Embryonic facial prominence (tissue), 1 donor: ENCODE measurements around the gene CMTM1.
"Not testable (repeated sequence)": the region's sequence is repeated elsewhere in the genome, so short reads cannot be mapped to it uniquely, and the experiment has no call there.

Experiments
- DNase-seq: peaks from one replicate; pipeline ENCODE4 v3.0.0-alpha.2; 2016; ENCODE audit errors: extremely low spot score

CMTM1 gene

DNA sequence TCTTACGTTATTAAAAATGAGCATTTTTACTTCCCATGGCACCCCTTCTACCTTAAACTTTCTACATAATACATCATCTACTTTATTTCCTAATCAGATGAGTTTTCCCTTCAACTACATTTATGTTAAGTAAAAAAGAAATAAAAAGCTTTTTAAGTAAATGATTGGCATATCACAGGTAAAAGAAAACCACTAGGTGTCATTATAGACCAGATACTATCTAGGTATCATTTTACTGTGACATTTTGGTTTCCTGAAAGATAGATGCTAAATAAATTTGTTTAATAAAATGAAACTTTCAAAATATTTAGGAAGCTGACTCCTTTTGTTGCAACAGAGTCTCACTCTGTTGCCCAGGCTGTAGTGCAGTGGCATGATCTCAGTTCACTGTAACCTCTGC, 3.8 kb upstream of the CMTM1 start:
- DNase-seq: no peak

DNA sequence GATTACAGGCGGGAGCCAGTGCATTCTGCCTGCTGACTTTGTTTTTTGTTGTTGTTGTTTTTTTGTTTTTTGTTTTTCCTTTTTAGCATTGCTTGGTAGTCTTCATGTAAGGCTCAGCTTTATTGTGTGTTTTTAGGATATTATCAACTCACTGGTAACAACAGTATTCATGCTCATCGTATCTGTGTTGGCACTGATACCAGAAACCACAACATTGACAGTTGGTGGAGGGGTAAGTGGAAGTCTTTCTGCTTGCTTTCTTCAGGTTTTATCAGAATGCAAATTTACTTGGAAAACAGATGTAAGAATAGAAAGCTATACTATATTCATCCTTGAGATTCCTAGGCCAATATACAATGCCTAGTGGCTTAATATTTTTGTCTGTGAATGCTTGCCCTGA, 3.3 kb upstream of the CMTM1 start:
- no peak for DNase-seq

DNA sequence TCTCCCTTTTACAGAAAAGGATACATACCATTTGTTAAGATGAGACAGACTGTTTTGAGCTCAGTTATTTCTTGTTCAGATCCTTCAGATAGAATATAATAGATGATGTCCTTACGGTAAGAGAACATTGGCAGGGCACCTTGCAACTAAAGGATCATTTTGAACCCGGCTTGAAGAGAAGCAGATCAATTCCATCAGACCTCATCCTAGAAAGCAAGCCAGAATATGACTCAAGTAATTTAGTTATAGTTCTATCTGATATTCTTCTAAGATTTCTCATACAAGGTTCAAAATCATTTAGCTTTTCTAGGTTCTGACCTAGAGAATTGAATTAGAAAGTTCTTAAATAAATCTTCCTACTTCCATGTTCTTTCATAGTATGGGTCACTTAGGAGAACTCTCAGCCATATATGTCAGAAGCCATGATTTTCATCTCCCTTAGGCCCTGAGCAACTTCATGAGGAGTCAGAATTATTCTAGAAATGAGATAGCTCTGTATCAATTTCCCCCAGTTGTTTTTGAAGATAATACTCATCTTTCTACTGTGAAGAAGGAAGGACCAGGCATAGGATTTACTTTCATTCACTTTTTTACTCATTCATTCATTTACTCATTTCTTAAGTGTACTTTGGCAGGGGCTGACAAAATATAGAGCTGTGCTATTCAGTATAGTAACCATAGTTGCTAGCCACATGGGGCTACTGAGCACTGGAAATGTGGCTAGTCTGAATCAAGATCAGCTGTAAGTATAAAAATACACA, 2.5 kb upstream of the CMTM1 start:
- no peak for DNase-seq

DNA sequence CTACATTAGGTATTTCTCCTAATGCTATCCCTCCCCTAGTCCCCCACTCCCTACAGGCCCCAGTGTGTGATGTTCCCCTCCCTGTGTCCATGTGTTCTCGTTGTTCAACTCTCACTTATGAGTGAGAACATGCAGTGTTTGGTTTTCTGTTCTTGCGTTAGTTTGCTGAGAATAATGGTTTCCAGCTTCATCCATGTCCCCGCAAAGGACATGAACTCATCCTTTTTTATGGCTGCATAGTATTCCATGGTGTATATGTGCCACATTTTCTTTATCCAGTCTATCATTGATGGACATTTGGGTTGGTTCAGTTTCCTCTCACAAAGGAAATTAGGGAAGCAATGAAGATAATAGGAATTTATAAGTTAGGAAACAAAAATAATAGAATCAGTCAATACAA, 1.0 kb downstream of the CMTM1 start:
- not testable (repeated sequence) for DNase-seq

DNA sequence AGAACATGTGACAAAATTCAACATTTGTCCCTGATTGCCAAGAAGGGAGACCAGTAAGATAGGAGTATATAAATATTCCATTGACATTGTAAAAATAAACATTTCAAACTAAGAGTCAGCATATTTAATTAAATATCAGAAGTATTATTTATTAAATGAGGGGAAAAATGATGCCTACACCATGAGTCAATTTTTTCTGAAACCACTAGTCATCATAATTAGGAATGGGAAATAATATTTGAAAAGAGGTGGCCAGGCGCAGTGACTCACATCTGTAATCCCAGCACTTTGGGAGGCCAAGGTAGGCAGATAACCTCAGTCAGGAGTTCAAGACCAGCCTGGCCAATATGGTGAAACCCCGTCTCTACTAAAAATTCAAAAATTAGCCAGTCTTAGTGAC, 2.1 kb downstream of the CMTM1 start:
- no peak for DNase-seq

DNA sequence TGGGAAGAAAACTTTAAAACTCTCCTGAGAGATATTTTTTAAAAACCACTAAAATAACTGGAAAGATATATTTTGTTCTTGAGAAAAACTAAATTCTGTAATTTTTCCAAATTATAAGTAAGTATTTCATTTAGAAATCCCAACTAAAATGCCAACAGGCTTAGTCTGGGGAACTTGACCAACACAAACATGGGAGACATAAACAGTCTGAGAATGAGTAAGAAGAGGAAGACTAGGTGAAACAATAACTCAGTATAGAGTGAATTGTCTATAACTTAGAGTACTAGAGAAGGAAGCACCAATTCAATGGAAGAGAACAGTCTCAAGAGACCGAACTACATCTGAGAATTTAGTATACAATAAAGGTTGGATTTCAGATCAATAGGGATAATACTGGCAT, 2.9 kb downstream of the CMTM1 start:
- no peak for DNase-seq

GRCh38 chr16:66569827-66570405, 3.7 kb downstream of the CMTM1 start:
- DNase-seq: no peak

GRCh38 chr16:66572356-66572755, 6.1 kb downstream of the CMTM1 start:
- no peak for DNase-seq

DNA sequence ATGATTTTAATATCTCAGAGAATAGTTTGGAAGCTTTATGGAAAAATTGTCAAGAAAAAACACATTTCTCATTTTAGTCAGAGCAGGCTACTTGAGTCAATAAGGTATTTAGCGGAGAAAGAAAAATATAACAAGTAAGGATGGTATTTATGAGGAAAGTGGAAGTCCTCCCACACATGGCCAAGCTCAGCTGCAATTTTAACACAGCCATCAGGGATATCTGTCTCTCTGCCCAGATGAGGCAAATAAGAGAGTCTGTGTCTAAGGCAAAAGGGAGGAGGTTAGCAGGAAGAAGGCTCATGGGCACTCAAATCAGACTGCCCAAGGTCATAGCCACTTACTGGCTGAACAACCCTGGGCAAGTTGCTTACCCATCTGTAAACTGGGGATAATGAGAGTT, 7.8 kb downstream of the CMTM1 start:
- DNase-seq: no peak

DNA sequence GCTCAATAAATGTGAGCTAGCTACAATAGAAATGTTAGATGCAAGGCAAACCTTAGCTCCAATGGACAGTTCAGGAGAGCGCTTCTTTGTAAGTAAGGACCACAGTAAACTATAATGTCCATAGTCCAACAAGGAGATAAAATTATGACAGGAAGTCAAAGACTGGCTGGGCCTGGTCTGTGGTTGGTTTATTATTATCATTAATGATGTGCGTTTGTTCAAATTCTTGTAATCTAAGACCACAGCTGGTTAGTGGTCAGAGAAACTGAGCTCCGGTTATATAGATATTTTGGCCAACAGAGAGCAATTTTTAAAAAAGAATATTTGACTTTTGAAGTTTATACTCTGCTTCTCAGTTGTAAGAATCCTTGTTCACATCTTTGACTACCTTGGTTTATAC, 8.3 kb downstream of the CMTM1 start:
- DNase-seq: no peak

DNA sequence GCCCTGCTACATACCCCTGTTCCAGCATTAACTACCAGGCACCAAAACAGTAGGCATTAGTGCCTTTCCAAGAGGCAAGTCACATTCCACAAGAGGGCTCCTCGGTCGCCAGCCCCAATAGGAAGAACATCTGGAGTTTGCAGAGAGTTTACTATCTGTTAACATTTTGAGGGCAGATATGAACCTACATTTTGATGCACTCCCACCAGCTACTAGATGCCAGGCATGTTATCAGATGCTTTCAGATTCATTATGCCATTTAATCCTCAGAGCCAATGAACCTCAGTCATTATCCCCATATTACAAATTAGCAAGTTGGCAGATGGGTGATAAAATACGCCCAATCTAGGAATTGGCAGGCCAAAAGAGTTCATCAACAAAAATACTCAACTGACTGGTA, 8.8 kb downstream of the CMTM1 start:
- no peak for DNase-seq

DNA sequence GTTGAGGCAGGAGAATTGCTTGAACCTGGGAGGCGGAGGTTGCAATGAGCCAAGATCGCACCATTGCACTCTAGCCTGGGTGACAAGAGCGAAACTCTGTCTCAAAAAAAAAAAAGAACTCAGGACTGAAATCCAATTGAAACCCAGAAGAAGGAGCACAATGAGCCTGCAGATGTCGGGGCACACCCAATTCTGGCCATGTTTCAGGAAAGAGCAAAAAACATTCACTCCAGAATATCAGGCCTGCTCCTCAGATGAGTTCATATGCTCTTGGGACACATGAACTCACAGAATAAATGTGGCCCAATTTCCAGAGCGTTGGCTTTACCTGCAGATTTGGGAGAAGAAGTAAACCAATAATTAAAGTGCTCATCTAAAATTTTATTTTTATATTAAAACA, 10.1 kb downstream of the CMTM1 start:
- no peak for DNase-seq

GRCh38 chr16:66578651-66579531, 12.7 kb downstream of the CMTM1 start, which contains the start of gene CMTM2:
CMTM2 (plus strand) TSS chr16:66579463; CDS start chr16:66579608, 145 bp downstream.
- no peak for DNase-seq

GRCh38 chr16:66580605-66581209, 14.5 kb downstream of the CMTM1 start:
- no peak for DNase-seq

DNA sequence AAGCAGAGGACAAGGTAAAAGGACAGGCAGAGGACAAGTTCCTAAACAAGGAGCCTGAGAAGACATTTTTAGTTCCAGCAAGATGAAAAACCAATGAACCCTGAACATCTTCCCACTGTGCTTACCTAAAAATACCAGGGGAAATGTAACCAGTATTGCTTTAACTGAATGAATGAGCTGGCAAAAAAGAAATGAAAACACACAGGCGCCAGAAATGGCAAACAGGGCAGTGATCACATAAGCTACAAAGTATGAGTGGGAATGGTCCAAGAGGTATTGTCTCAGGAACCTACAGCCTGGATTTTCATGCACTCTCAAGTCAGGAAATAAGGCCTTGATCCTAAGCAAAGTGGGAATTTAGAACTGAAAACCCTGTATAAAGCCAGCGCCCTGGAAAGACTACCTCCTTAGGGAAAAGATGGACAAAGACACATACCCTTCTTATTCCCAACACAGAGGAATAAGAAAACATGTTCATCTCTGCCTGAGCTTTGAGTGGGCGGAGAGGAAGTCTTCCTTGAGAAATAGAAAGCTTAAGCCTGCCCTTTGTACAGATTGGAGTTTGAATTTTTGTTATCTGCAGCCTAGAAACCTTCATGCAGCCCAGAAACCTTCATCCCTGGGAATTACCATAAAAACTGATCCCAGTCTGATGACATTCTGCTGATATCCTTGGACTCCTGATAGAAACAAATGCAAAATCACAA, 15.2 kb downstream of the CMTM1 start:
- no peak for DNase-seq

GRCh38 chr16:66585481-66586239, 19.4 kb downstream of the CMTM1 start:
- DNase-seq: no peak

DNA sequence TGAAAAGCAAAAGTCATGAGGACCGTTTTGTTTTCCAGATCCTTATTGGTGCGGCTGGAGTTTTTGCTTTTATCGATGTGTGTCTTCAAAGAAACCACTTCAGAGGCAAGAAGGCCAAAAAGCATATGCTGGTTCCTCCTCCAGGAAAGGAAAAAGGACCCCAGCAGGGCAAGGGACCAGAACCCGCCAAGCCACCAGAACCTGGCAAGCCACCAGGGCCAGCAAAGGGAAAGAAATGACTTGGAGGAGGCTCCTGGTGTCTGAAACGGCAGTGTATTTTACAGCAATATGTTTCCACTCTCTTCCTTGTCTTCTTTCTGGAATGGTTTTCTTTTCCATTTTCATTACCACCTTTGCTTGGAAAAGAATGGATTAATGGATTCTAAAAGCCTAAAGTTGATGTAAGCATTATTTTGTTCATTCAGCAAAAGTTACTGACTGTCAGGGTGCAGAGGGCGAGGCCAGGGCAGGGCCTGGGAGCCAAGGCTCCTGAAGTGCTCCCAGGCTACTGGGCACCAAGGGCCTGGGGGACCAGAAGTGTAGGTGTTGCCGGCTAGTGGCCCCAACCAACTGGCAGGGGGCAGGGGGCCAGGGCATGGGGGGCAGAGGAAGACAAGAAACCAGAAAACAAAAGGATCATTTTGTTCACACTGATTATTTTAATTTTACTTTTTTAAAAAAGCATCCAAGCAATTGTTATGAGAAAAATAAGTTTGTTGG, 21.8 kb downstream of the CMTM1 start:
- no peak for DNase-seq

GRCh38 chr16:66588981-66589713, 22.9 kb downstream of the CMTM1 start:
- no peak for DNase-seq

- no peak for DNase-seq
These were observed 24.1 kb downstream of the CMTM1 start for GRCh38 chr16:66590322-66590721.
